Keratinocyte (primary cell): Measurements from ENCODE around the gene ZNF423. TPM values are rescaled to one million over a fixed set of nuclear protein-coding genes. Genes with fewer than 3 reads are reported as not detected.

ENCODE experiments used
- DNase-seq: peaks from one replicate; pipeline ENCODE4 v3.0.0-alpha.2; 2011; ENCODE audit warnings: low read depth, missing footprints, low spot score
- FAIRE-seq: peaks from 2 replicates; lab custom pipeline; 2011; peaks lifted over from hg19 to GRCh38; lab: Jason Lieb, UNC
- H2AFZ ChIP-seq: 2 replicates; pipeline ENCODE4 v1.6.0; 2012; ENCODE audit warnings: low read length, control low read depth, inconsistent platforms; ENCODE audit not compliant: control insufficient read depth
- H3K27ac ChIP-seq: 2 replicates; pipeline ENCODE4 v1.5.1; 2011; ENCODE audit warnings: low read length; ENCODE audit not compliant: control insufficient read depth, insufficient read depth
- H3K27me3 ChIP-seq: 3 replicates; pipeline ENCODE4 v1.6.0; 2011; ENCODE audit warnings: low read length; ENCODE audit not compliant: control insufficient read depth, insufficient read depth; ENCODE audit errors: extremely low read depth
- H3K36me3 ChIP-seq, 2 experiments: 2 replicates in 1 of 2; 3 replicates in 1 of 2; pipeline ENCODE4 v1.5.1; 2011; ENCODE audit warnings: low read length in 2 of 2, mild to moderate bottlenecking in 1 of 2; ENCODE audit not compliant: control insufficient read depth in 2 of 2, insufficient read depth in 2 of 2; ENCODE audit errors: extremely low read depth in 1 of 2
- H3K4me1 ChIP-seq: 3 replicates; pipeline ENCODE4 v1.5.1; 2011; ENCODE audit warnings: low read length; ENCODE audit not compliant: control insufficient read depth, insufficient read depth; ENCODE audit errors: extremely low read depth
- H3K4me2 ChIP-seq: 3 replicates; pipeline ENCODE4 v1.6.0; 2011; ENCODE audit warnings: low read depth, low read length; ENCODE audit not compliant: control insufficient read depth, insufficient read depth; ENCODE audit errors: extremely low read depth
- H3K4me3 ChIP-seq, 3 experiments: fragments of 200-600 bp in 1 of 3; sonication (generic) in 1 of 3; 2 replicates in 2 of 3; 3 replicates in 1 of 3; pipeline ENCODE4 v1.5.1; 2011 to 2016; ENCODE audit warnings: low read length in 3 of 3, mild to moderate bottlenecking in 3 of 3, control low read depth in 2 of 3, inconsistent platforms in 1 of 3, low read depth in 1 of 3, mixed read lengths in 1 of 3, mixed run types in 1 of 3, moderate library complexity in 1 of 3; ENCODE audit not compliant: control insufficient read depth in 2 of 3, insufficient read depth in 2 of 3; ENCODE audit errors: extremely low read depth in 1 of 3
- H3K79me2 ChIP-seq: 2 replicates; pipeline ENCODE4 v1.6.0; 2012; ENCODE audit warnings: low read length; ENCODE audit not compliant: control insufficient read depth, insufficient read depth
- H3K9ac ChIP-seq: 3 replicates; pipeline ENCODE4 v1.6.0; 2011; ENCODE audit warnings: low read length; ENCODE audit not compliant: control insufficient read depth, insufficient read depth; ENCODE audit errors: extremely low read depth
- H3K9me1 ChIP-seq: 3 replicates; pipeline ENCODE4 v1.6.0; 2011; ENCODE audit warnings: low read length; ENCODE audit not compliant: control insufficient read depth, insufficient read depth; ENCODE audit errors: extremely low read depth
- H3K9me3 ChIP-seq: 2 replicates; pipeline ENCODE4 v1.5.1; 2012; ENCODE audit warnings: low read depth, low read length; ENCODE audit not compliant: control insufficient read depth
- H4K20me1 ChIP-seq: 3 replicates; pipeline ENCODE4 v1.6.0; 2011; ENCODE audit warnings: low read length; ENCODE audit not compliant: control insufficient read depth, insufficient read depth; ENCODE audit errors: extremely low read depth
- CTCF ChIP-seq, 3 experiments: IDR thresholded peaks in 1 of 3; conservative IDR thresholded peaks in 1 of 3; optimal IDR thresholded peaks in 1 of 3; 2 replicates in 2 of 3; 3 replicates in 1 of 3; pipeline versions ENCODE3 to v1.5.1; 2011; ENCODE audit warnings: low read length in 3 of 3, mild to moderate bottlenecking in 3 of 3, moderate library complexity in 2 of 3, control low read depth in 1 of 3, inconsistent platforms in 1 of 3; ENCODE audit not compliant: insufficient read depth in 2 of 3; ENCODE audit errors: extremely low read depth in 1 of 3
- EZH2 ChIP-seq: IDR thresholded peaks from one replicate; pipeline ENCODE4 v1.6.1; 2012; ENCODE audit warnings: inconsistent platforms, mild to moderate bottlenecking, low read length, moderate library complexity
- dilution Hi-C: fragments of 300-500 bp; cut with MboI; formaldehyde crosslinking; loops from one replicate; pipeline ENCODE4 v1.7.0; 2020; ENCODE audit warnings: low sequenced_read_pairs; ENCODE audit not compliant: extremely low pct_ligation_motif_present
- polyA plus RNA-seq, 5 experiments: library from polyadenylated mRNA; depleted of rRNA in 3 of 5; stranded (reverse) in 3 of 5; stranded (forward) in 1 of 5; unstranded in 1 of 5; fragments of >200 nt; gene quantifications; 1 replicate in 1 of 5; 2 replicates in 3 of 5; 3 replicates in 1 of 5; pipeline versions ENCODE4 v1.2.1 to v1.2.3, GENCODE V29; 2011 to 2012; ENCODE audit warnings: missing spikeins in 2 of 5, low read depth in 1 of 5, low replicate concordance in 1 of 5

ZNF423 gene
- polyA plus RNA-seq, 1 donor (not counting 4 experiments of a cell fraction or from before 2014, with no cell fraction given) = 0.05 TPM

DNA sequence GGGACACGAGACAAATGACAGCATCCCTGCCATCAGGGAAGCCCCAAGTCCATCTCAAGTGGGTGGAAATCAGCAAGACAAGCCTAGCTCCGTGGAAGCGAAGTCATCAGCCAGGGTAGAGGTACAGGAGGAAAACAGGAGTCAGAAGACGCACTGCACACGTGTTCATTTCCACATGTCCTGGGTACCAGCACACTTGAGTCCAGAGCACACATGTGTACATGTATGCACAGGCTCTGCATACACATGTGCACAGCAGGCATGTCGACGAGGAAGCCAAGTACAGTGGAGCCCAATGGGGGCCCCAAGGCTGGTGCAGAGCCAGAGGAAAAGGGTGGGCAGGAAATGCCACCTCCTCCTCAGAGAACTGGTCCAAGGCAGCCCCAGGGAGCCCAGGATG is 75.9 kb downstream of the ZNF423 start:
- H3K27ac ChIP-seq = no peak overlapping the region
- no peaks in the 10 kb centered on the region for H3K79me2 ChIP-seq
- dilution Hi-C loops = no loop called here
- FAIRE-seq = no peak
- H4K20me1 ChIP-seq = no peaks in the 10 kb centered on the region
- no peak overlapping the region for H2AFZ ChIP-seq
- H3K4me1 ChIP-seq = no peaks in the 10 kb centered on the region
- no peaks in the 10 kb centered on the region for H3K36me3 ChIP-seq
- DNase-seq = no peak
- TF ChIP-seq EZH2 = no peak
- no peak for TF ChIP-seq CTCF (optimal IDR thresholded peaks at IDR 0.05 in 1 of 3, IDR thresholded peaks at IDR 0.05 in 1 of 3, conservative IDR thresholded peaks at IDR 0.05 in 1 of 3; ENCODE audit: extremely low read depth in 1 of 3, insufficient read depth in 2 of 3, low read length in 3 of 3)
- H3K9me1 ChIP-seq = no peaks in the 10 kb centered on the region
- no peak overlapping the region for H3K4me3 ChIP-seq
- no peaks in the 10 kb centered on the region for H3K9me3 ChIP-seq
- H3K4me2 ChIP-seq = no peak overlapping the region
- H3K27me3 ChIP-seq = no peaks in the 10 kb centered on the region
- H3K9ac ChIP-seq = no peak overlapping the region

GRCh38 chr16:49778202-49778930 is 77.5 kb downstream of the ZNF423 start:
- no peak overlapping the region for H3K9ac ChIP-seq
- H3K9me3 ChIP-seq = no peaks in the 10 kb centered on the region
- H3K9me1 ChIP-seq = no peaks in the 10 kb centered on the region
- DNase-seq = no peak
- dilution Hi-C loops = no loop called here
- H3K4me1 ChIP-seq = no peaks in the 10 kb centered on the region
- no peak overlapping the region for H3K4me3 ChIP-seq
- no peak for FAIRE-seq
- no peak overlapping the region for H3K27ac ChIP-seq
- H2AFZ ChIP-seq = no peak overlapping the region
- no peaks in the 10 kb centered on the region for H3K79me2 ChIP-seq
- no peak overlapping the region for H3K4me2 ChIP-seq
- H4K20me1 ChIP-seq = no peaks in the 10 kb centered on the region
- no peaks in the 10 kb centered on the region for H3K27me3 ChIP-seq
- TF ChIP-seq CTCF (optimal IDR thresholded peaks at IDR 0.05 in 1 of 3, IDR thresholded peaks at IDR 0.05 in 1 of 3, conservative IDR thresholded peaks at IDR 0.05 in 1 of 3; ENCODE audit: extremely low read depth in 1 of 3, insufficient read depth in 2 of 3, low read length in 3 of 3) (no peak), EZH2 (no peak)
- H3K36me3 ChIP-seq = no peaks in the 10 kb centered on the region
